NOMO-1 treated with dmso at 0.1 percent for 144 hours (cell line): ENCODE results near the gene EPC1.
"Not testable (repeated sequence)": the region's sequence is repeated elsewhere in the genome, so short reads cannot be mapped to it uniquely, and the experiment has no call there.

Experiments
- DNase-seq: peaks from one replicate; lab custom pipeline; 2025; ENCODE audit not compliant: unreplicated experiment; lab: John Stamatoyannopoulos, UW

The EPC1 gene

GRCh38 chr10:32239769-32240168 is 107.2 kb downstream of the EPC1 start:
- no peak for DNase-seq

- DNase-seq, result no peak
Observed at GRCh38 chr10:32237644-32238345, 109.2 kb downstream of the EPC1 start.

- no peak for DNase-seq
Observed at GRCh38 chr10:32234471-32234870, 112.5 kb downstream of the EPC1 start.

- not testable (repeated sequence) for DNase-seq
Observed at GRCh38 chr10:32233375-32233774, 113.6 kb downstream of the EPC1 start.

GRCh38 chr10:32232378-32232777 is 114.6 kb downstream of the EPC1 start:
- no peak for DNase-seq

GRCh38 chr10:32229788-32230187 is 117.2 kb downstream of the EPC1 start:
- DNase-seq, result not testable (repeated sequence)

GRCh38 chr10:32229170-32229569 is 117.8 kb downstream of the EPC1 start:
- DNase-seq, result no peak

- DNase-seq, result no peak
Observed at GRCh38 chr10:32227802-32228201, 119.2 kb downstream of the EPC1 start.

- DNase-seq, result no peak
Observed at GRCh38 chr10:32226624-32227023, 120.3 kb downstream of the EPC1 start.

GRCh38 chr10:32225976-32226375 is 121.0 kb downstream of the EPC1 start:
- no peak for DNase-seq

GRCh38 chr10:32222376-32222775 is 124.6 kb downstream of the EPC1 start:
- DNase-seq, result not testable (repeated sequence)

- DNase-seq, result not testable (repeated sequence)
Observed at GRCh38 chr10:32219156-32219555, 127.8 kb downstream of the EPC1 start.

GRCh38 chr10:32218206-32219044 is 128.5 kb downstream of the EPC1 start:
- DNase-seq, result not testable (repeated sequence)
